DMS 273 (cell line): ENCODE measurements around the gene GMDS.
A peak's percentile ranks its signal among the peaks of the same experiment; 100 is the strongest.

ENCODE experiments used
- DNase-seq: peaks from one replicate; lab custom pipeline; 2025; ENCODE audit not compliant: unreplicated experiment; lab: John Stamatoyannopoulos, UW

Gene GMDS

GRCh38 chr6:2181567-2181966, 63.8 kb downstream of the GMDS start:
- DNase-seq: no peak

GRCh38 chr6:2179950-2180349, 65.5 kb downstream of the GMDS start:
- DNase-seq: no peak

- DNase-seq: no peak
Measured at GRCh38 chr6:2179241-2179640, 66.2 kb downstream of the GMDS start.

- DNase-seq: no peak
Measured at GRCh38 chr6:2178125-2178524, 67.3 kb downstream of the GMDS start.

- peak; percentile 54 for DNase-seq
Measured at GRCh38 chr6:2175825-2176224, 69.6 kb downstream of the GMDS start.

- no peak for DNase-seq
Measured at GRCh38 chr6:2173203-2173961, 72.0 kb downstream of the GMDS start.

- DNase-seq: no peak
Measured at GRCh38 chr6:2171728-2172127, 73.7 kb downstream of the GMDS start.

- DNase-seq: no peak
Measured at GRCh38 chr6:2168480-2168879, 76.9 kb downstream of the GMDS start.

- no peak for DNase-seq
Measured at GRCh38 chr6:2166717-2167116, 78.7 kb downstream of the GMDS start.

- peak; percentile 14 for DNase-seq
Measured at GRCh38 chr6:2165286-2165685, 80.1 kb downstream of the GMDS start.

- DNase-seq: no peak
Measured at GRCh38 chr6:2164481-2164880, 80.9 kb downstream of the GMDS start.

GRCh38 chr6:2162079-2162445, 83.3 kb downstream of the GMDS start:
- no peak for DNase-seq

GRCh38 chr6:2158596-2159271, 86.7 kb downstream of the GMDS start:
- DNase-seq: peak; percentile 20

- no peak for DNase-seq
Measured at GRCh38 chr6:2157441-2158127, 87.8 kb downstream of the GMDS start.

- no peak for DNase-seq
Measured at GRCh38 chr6:2155206-2155605, 90.2 kb downstream of the GMDS start.

GRCh38 chr6:2149361-2150006, 95.9 kb downstream of the GMDS start:
- no peak for DNase-seq

GRCh38 chr6:2148748-2149147, 96.7 kb downstream of the GMDS start:
- no peak for DNase-seq

- DNase-seq: no peak
Measured at GRCh38 chr6:2147766-2148448, 97.5 kb downstream of the GMDS start.

- no peak for DNase-seq
Measured at GRCh38 chr6:2147261-2147660, 98.1 kb downstream of the GMDS start.

- no peak for DNase-seq
Measured at GRCh38 chr6:2144210-2144609, 101.2 kb downstream of the GMDS start.

GRCh38 chr6:2141644-2142290, 103.6 kb downstream of the GMDS start:
- DNase-seq: no peak
